ENCODE measurements around the gene NGDN.

DNA sequence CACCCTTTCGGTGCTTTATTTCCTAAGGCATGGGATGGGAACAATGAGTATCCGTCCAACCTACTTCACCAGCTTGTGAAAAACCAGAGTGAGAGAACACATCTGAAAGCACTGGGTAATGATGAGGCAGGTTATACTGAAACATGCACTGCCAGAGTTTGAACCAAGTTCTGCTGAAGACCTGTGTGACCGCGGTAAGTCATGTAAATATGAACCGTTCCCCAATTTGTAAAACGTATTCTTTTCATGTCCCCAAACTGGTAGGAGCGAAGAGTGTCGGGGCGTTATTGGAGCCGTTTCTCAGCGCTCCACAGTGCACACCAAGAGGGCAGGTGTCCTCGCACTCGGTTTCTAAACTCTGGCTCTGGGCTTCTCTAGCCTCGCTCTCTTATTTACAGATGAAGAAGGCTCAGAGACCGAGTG lies 788 bp upstream of the NGDN start:
- TF ChIP-seq CTCF (IDR thresholded peaks at IDR 0.05) (no peak), POLR2A (IDR thresholded peaks at IDR 0.05) (no peak)
